Common myeloid progenitor, CD34-positive (primary cell): ENCODE results near the gene SRSF10.

Experiments
- CTCF ChIA-PET: fragments of 350-600 bp; sonication (Branson Sonifier 250); formaldehyde crosslinking; loops from one replicate; lab custom pipeline; 2021; ENCODE audit warnings: antibody characterized with exemption; lab: Charles Lee
- POLR2A ChIA-PET: fragments of 350-600 bp; sonication (Branson Sonifier 250); formaldehyde crosslinking; loops from one replicate; lab custom pipeline; 2021; ENCODE audit warnings: antibody characterized with exemption; lab: Charles Lee
- DNase-seq, 3 donors: peaks; one replicate each; pipeline versions ENCODE4 v3.0.0 to v3.0.0-alpha.2; 2013
- H3K27ac ChIP-seq, 2 experiments: 1 replicate in 1 of 2; 2 replicates in 1 of 2; pipeline ENCODE4 v1.7.0; 2013; ENCODE audit warnings: inconsistent platforms in 2 of 2, low read length in 2 of 2, mild to moderate bottlenecking in 2 of 2, low read depth in 1 of 2, moderate library complexity in 1 of 2; ENCODE audit not compliant: severe bottlenecking in 2 of 2, insufficient read depth in 1 of 2, poor library complexity in 1 of 2
- H3K27me3 ChIP-seq, 5 experiments: replicated peaks in 2 of 5; 1 replicate in 3 of 5; 2 replicates in 2 of 5; pipeline versions ENCODE4 v1.6.1 to v1.7.0; 2013; ENCODE audit warnings: low read length in 4 of 5, mild to moderate bottlenecking in 2 of 5, moderate library complexity in 2 of 5, inconsistent platforms in 1 of 5; ENCODE audit not compliant: insufficient read depth in 5 of 5, control insufficient read depth in 4 of 5
- H3K36me3 ChIP-seq, 4 experiments: 1 replicate in 2 of 4; 2 replicates in 2 of 4; pipeline versions ENCODE4 v1.6.1 to v1.7.0; 2013; ENCODE audit warnings: low read length in 3 of 4, control low read depth in 1 of 4, mild to moderate bottlenecking in 1 of 4; ENCODE audit not compliant: control insufficient read depth in 4 of 4, insufficient read depth in 4 of 4
- H3K4me1 ChIP-seq, 4 experiments: 1 replicate in 3 of 4; 2 replicates in 1 of 4; pipeline versions ENCODE4 v1.6.1 to v1.7.1; 2013; ENCODE audit warnings: low read length in 3 of 4, mild to moderate bottlenecking in 3 of 4, control low read depth in 1 of 4, inconsistent platforms in 1 of 4, moderate library complexity in 1 of 4; ENCODE audit not compliant: control insufficient read depth in 4 of 4, insufficient read depth in 4 of 4; ENCODE audit errors: control extremely low read depth in 1 of 4
- H3K4me3 ChIP-seq, 7 experiments: 1 replicate in 4 of 7; 2 replicates in 3 of 7; pipeline versions ENCODE4 v1.5.1 to v1.7.0; 2013; ENCODE audit warnings: mild to moderate bottlenecking in 7 of 7, low read length in 6 of 7, moderate library complexity in 6 of 7, inconsistent platforms in 2 of 7, low read depth in 2 of 7, control low read depth in 1 of 7; ENCODE audit not compliant: insufficient read depth in 4 of 7, control insufficient read depth in 1 of 7; ENCODE audit errors: extremely low read depth in 1 of 7
- H3K9me3 ChIP-seq, 5 experiments: 1 replicate in 4 of 5; 2 replicates in 1 of 5; pipeline versions ENCODE4 v1.6.1 to v1.7.1; 2013; ENCODE audit warnings: low read length in 4 of 5, mild to moderate bottlenecking in 2 of 5, inconsistent platforms in 1 of 5, low read depth in 1 of 5, moderate library complexity in 1 of 5; ENCODE audit not compliant: control insufficient read depth in 4 of 5, insufficient read depth in 2 of 5; ENCODE audit errors: control extremely low read depth in 1 of 5
- WGBS: methylation state at CpG from one replicate; pipeline ENCODE4 v1.1.5; 2013; ENCODE audit not compliant: insufficient coverage; 5-methylcytosine and 5-hydroxymethylcytosine counted together

Gene SRSF10

GRCh38 chr1:23964790-23965740 is 15.1 kb downstream of the SRSF10 start:
- no CpG with 5 or more reads among the region's 5 CpGs for WGBS
- peaks cover 15 to 56% (median 33%) of the 10 kb centered on the region in 4 experiments for H3K36me3 ChIP-seq
- peak overlapping the region in 1 of 7 experiments; percentile 10 for H3K4me3 ChIP-seq
- peak overlapping the region in 1 of 2 experiments; percentile 40 for H3K27ac ChIP-seq
- peaks cover 0 to 29% (median 15%) of the 10 kb centered on the region in 4 experiments for H3K4me1 ChIP-seq
- peak in 2 of 3 donors; percentile 39 to 45 for DNase-seq
- ChIA-PET POLR2A (interaction anchor here (1.0 kb wide), 1 partner anchor 8 kb away, joined by 3 read pairs; no protein-coding TSS in a partner anchor), CTCF (interaction anchor here (1.0 to 1.9 kb wide), 3 partner anchors 9 to 24 kb away, joined by 3 to 9 read pairs (median 7); no protein-coding TSS in a partner anchor)
- H3K27me3 ChIP-seq: no peaks in the 10 kb centered on the region
- H3K9me3 ChIP-seq: no peaks in the 10 kb centered on the region

DNA sequence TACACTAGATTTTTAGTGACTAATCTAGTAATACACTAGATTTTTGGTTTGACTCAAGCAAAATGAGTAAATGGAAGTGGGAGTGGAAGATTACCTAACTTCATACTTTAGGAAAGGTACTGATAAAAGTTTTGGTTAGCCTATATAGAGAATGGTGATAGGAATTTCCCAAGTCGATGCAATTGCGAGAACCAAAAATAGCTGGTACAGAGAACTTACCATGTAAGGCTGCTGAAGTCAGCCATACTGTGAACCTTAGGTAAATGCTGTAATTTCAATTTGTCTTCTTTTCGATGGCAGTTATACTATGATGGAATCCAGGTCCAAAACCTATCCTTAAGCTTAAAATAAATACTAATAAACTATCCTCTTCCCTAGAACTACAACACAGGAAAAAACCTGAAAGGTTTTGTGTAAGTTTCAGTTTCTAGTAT is 15.9 kb downstream of the SRSF10 start:
- WGBS: 70% methylated on average over 2 of the region's 3 CpGs
- CTCF ChIA-PET: interaction anchor here (0.9 to 1.9 kb wide), 3 partner anchors 10 to 25 kb away, joined by 3 to 9 read pairs (median 3); no protein-coding TSS in a partner anchor
- no peak overlapping the region for H3K27ac ChIP-seq

GRCh38 chr1:23963617-23964234 is 16.4 kb downstream of the SRSF10 start:
- DNase-seq: no peak
- H3K36me3 ChIP-seq: peaks cover 9 to 48% (median 28%) of the 10 kb centered on the region in 4 experiments
- peaks cover 0 to 30% (median 17%) of the 10 kb centered on the region in 4 experiments for H3K4me1 ChIP-seq
- CTCF ChIA-PET: interaction anchor here (0.7 to 1.9 kb wide), 5 partner anchors 10 to 47 kb away, joined by 3 to 9 read pairs (median 3); no protein-coding TSS in a partner anchor
- no CpG with 5 or more reads among the region's 1 CpG for WGBS
- H3K27ac ChIP-seq: no peak overlapping the region
- H3K4me3 ChIP-seq: no peak overlapping the region
- no peaks in the 10 kb centered on the region for H3K9me3 ChIP-seq
- POLR2A ChIA-PET: interaction anchor here (1.0 kb wide), 1 partner anchor 9 kb away, joined by 3 read pairs; no protein-coding TSS in a partner anchor
- no peaks in the 10 kb centered on the region for H3K27me3 ChIP-seq

More for the DNA sequence above, 15.9 kb downstream of the SRSF10 start:
- H3K9me3 ChIP-seq: no peaks in the 10 kb centered on the region
- H3K36me3 ChIP-seq: peaks cover 9 to 48% (median 29%) of the 10 kb centered on the region in 4 experiments
- H3K4me3 ChIP-seq: no peak overlapping the region
- H3K4me1 ChIP-seq: peaks cover 0 to 29% (median 15%) of the 10 kb centered on the region in 4 experiments
- POLR2A ChIA-PET: interaction anchor here (1.0 kb wide), 1 partner anchor 9 kb away, joined by 3 read pairs; no protein-coding TSS in a partner anchor
- H3K27me3 ChIP-seq: no peaks in the 10 kb centered on the region
- no peak for DNase-seq

DNA sequence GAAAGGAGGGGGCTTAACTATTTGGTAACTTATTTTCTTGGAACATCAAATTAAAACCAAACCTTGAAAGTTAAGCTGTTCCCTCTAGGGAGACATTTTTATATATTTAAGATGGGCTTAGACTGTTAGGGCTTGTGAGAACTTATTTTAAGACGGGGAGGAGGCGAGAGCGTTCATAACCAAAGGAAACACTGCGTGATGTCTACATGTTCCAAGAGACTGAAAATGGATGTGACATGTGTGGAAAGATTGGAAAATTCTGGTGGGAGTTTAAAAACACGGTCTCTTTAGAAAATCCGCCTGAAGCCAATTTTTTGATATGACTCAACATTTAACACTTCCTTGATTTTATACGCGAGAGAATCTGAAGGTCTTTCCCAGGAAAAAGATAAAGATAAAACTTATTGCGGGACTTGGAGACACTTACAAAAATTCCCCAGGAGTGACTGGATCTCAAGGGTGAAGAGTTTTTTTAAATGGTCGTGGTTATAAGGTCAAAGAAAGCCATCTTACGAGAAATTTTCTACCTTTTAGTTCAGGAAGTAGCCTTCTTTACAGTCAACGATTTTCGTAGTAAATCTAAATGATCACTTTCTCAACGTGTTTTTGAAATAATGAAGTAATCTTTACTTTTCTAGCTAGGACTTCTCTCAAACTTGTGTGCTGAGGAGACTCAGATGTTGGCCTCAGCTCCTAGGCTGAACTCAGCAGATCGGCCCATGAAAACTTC is 19.7 kb downstream of the SRSF10 start:
- peak overlapping the region; percentile 80 to 100 (median 91) for H3K4me3 ChIP-seq
- H3K36me3 ChIP-seq: peaks cover 5 to 22% (median 10%) of the 10 kb centered on the region in 4 experiments
- no peaks in the 10 kb centered on the region for H3K27me3 ChIP-seq
- H3K4me1 ChIP-seq: peaks cover 21 to 63% (median 46%) of the 10 kb centered on the region in 4 experiments
- no peak for DNase-seq
- ChIA-PET CTCF (interaction anchor here (0.9 to 2.3 kb wide), 4 partner anchors 15 to 68 kb away, joined by 3 to 6 read pairs (median 4); partner anchors contain the start of gene SRSF10), POLR2A (interaction anchor here (1.0 to 1.3 kb wide), 4 partner anchors 19 to 68 kb away, joined by 3 to 7 read pairs (median 5); partner anchors contain the start of gene SRSF10)
- no peaks in the 10 kb centered on the region for H3K9me3 ChIP-seq
- H3K27ac ChIP-seq: peak overlapping the region; percentile 98 to 100
- WGBS: 0% methylated on average over 5 of the region's 15 CpGs

DNA sequence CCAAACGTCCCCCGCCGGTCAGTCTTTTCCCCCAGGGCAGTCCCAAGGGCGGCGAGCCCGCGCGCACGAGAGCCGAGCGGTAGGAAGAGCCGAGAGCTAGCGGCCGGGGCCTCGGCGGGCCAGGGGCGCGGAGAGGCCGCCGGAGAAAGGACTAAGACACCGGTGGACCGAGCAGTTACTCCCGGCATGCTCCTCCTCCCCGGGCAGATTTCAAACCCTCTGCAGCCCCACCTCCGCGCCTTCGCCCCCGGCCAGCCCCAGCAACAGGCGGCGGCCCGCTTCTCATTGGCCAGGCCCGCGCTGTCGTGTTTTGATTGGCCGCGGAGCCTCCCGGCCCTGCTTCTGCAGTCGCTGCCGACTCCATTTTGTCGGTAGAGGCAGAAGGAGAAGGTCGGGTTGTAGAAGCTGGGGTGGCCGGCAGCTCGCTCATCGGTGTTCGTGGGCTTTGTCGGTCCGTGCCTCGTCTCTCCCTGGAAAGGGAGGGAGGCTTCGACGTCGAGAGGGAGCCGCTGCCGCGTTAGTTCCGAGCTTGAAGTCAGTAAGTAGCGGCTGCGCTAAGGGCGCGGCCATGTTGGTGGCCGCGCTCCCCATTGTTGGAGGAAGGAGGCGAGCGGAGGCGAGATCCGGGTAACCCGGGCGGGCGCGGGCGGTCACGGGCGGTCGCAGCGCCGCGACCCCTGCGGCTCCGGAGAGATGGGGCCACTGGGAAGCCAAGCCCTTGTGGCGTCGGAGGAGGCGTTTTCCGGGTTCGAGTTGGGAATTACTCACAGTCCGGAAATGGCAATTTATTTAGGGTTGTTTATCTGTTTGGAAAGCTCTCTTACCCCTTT is 20.5 kb downstream of the SRSF10 start, which contains the start of gene PNRC2:
Gene PNRC2, plus strand, starts transcription at position 368 of the 830 bp plus-strand sequence. CDS start 1,630 bp downstream, outside the sequence.
- CTCF ChIA-PET: interaction anchor here (0.9 to 2.3 kb wide), 2 partner anchors 16 to 69 kb away, joined by 3 to 6 read pairs; no protein-coding TSS in a partner anchor
- H3K4me3 ChIP-seq: peak within 1 kb of the TSS; percentile 80 to 100 (median 91)
- WGBS: 0% methylated on average over 66 of the region's 84 CpGs

More for the DNA sequence above, 20.5 kb downstream of the SRSF10 start, which contains the start of gene PNRC2:
- peak within 1 kb of the TSS; percentile 98 to 100 for H3K27ac ChIP-seq
- DNase-seq: peak; percentile 96 to 98 (median 97)
- POLR2A ChIA-PET: interaction anchor here (1.0 to 1.6 kb wide), 5 partner anchors 20 to 181 kb away, joined by 3 to 7 read pairs (median 4); partner anchors contain the start of genes PITHD1 and SRSF10
- no peaks in the 10 kb centered on the region for H3K9me3 ChIP-seq
- H3K36me3 ChIP-seq: peaks cover 5 to 16% (median 8%) of the 10 kb centered on the region in 4 experiments
- H3K4me1 ChIP-seq: peaks cover 21 to 64% (median 47%) of the 10 kb centered on the region in 4 experiments
- H3K27me3 ChIP-seq: no peaks in the 10 kb centered on the region
